Activated CD4-positive, alpha-beta T cell treated with anti-CD3 and anti-CD28 coated beads for 4 hours (primary cell): Measurements from ENCODE around the gene MCM9.

Experiments
- DNase-seq, 2 donors: peaks; one replicate each; pipeline ENCODE4 v3.0.0-alpha.2; 2020

Gene MCM9

GRCh38 chr6:118934461-118935330 is at the start of gene MCM9:
Gene MCM9 (minus strand): TSS chr6:118935159. CDS start chr6:118931723, 3,436 bp downstream.
- peak; percentile 85 for DNase-seq

DNA sequence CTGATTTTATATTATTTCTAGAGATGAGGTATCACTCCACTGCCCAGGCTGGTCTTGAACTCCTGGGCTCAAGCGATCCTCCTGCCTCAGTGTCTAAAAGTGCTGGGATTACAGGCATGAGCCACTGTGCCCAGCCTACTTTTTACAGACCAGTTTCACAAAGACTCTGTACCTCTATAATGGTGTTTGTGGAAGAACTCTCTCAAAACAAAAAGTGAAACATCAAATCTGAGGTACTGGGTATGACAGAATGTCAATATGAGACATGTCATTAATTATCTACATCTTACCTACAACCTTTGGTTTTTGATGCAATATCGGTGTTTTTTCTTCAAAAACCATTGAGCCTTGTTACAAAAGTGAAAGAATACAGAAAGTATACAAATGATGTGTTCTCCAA is 49.4 kb upstream of the MCM9 start:
- no peak for DNase-seq

- DNase-seq: no peak
Measured at GRCh38 chr6:118982575-118982911, 47.6 kb upstream of the MCM9 start.

GRCh38 chr6:118981884-118982574 is 47.1 kb upstream of the MCM9 start:
- no peak for DNase-seq

DNA sequence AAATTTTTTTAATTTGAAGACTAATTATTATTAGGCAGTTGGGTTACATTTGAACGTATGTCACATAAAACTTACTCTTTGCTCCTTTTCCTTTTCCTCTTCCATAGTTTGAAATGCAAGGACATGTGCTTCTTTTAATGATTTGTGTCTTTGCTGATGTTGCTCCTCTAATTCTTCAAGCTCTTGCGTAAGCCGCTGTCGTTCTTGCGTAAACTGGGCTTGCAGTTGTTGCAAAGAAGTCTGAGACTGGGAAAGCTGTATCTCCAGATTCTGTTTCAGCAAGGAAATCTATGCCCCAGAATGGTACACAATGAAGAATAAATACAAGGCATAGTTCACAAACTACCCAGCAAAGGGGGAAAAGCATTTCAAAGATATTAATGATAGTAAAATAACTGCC is 45.1 kb upstream of the MCM9 start:
- DNase-seq: no peak

DNA sequence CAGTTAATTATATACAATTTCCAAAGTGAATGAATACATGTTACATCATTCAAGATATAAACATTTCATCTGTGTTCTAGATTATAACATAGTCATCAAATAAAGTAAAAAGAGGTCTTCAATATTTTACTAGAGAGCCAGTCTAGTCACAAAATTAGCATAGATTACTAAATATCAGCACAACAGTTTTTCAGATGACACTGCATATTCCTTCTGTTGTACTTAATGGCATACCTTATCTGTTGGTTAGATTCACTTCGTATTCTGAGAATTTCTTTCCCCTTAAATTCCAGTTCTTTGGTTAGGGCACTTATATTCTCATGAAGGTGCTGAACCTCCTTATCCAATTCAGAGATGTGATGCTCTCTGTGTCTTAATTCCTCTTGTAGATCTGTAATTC is 39.8 kb upstream of the MCM9 start:
- no peak for DNase-seq

GRCh38 chr6:118971682-118972081 is 36.7 kb upstream of the MCM9 start:
- DNase-seq: no peak

GRCh38 chr6:118970866-118971265 is 35.9 kb upstream of the MCM9 start:
- DNase-seq: no peak

DNA sequence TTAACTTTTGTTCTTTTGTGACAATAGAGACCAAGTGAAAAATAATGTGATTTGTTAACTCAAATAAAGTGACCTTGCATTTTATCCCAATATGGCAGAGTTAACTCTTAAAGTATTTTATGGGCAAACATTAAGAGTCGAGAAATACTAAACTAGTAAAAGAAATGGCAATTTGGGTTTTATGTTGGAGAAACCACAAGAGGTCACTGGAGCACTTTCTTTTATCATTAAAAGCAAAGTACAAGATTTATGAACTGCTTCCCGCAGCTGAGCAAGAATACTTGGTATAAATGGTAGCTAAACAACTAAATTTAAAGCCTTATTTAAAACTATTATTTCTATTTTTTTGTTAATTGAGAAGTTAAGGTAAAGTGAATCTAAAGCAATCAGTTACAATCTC is 33.5 kb upstream of the MCM9 start:
- DNase-seq: no peak

- DNase-seq: no peak
Measured at GRCh38 chr6:118967239-118967638, 32.3 kb upstream of the MCM9 start.

DNA sequence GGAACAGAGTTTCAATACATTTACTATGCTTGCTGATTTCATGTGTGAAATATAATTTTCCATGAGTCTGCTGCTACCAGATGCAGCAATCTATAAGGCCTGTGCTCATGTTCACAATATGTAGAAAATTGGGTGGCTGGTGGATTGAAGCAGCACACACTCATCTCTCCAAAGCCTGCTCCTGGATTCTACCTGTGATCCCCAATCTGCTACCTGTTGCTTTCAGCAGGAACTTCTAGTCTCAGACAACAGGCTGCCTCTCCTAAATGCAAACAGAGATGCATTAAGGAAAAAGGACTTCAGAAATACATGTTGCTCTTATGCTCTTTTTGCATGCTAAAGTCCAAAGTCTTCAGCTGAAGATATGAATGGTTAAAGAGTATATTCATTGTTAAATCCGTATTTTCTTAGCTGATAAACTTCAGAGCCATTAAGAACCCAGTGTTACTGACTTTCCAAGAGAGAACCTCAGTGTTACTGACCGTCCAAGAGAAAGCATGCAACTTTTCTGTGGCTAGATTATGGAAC is 30.9 kb upstream of the MCM9 start:
- DNase-seq: no peak

DNA sequence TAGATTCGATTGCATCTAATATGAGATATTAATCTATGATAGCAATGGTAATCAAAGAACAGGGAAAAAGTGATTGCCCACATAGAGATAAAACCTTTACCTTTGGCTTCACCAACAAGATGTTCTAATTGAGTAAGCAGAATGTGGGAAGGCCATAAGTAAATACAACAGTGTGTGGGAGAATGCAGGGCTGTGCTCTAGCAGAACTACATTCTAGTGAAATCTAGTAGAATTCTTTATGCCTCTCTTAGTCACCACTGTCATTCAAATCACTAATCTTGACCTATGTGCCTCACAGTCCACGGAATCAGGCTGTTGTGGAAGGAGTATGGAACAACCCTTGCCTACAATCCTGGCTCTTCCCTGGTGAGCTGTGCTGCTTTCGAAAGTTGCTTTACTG is 30.4 kb upstream of the MCM9 start:
- DNase-seq: no peak

GRCh38 chr6:118963003-118963402 is 28.0 kb upstream of the MCM9 start:
- DNase-seq: no peak

DNA sequence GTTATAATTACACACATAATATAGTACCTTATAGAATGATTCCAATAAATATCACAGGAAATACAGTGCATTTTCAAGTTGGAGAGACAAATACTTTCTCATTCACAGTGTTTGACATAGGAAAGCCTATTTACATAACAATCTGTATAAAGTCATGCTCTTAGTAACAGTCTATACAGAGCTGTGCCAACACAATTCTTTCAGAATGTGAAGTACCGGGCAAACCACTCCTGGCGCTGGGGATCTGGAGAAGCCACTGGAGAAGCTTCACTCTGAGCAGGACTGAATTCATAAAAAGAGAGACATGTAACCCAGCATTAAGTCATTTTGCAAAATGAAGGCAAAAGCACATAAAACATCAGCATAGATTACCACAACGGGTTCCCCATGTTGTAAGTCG is 24.9 kb upstream of the MCM9 start:
- DNase-seq: no peak

DNA sequence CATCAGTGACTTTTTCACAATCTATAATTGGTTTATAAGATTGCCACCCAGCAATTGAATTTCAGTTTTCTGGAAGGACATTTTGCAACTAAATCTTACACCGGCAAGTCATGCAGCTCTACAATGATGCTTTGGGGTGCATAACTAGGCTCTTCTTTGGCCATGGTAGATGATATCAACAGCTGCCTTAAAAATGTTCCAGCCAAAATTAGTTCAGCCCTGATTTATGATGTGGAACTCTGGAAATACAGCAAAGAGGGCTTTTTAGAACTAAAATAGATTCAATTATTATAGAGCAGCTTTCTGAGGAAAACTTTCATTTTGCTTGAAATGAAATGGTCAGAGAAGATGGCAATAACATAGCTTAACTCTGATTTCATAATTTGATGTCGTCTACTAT is 18.4 kb upstream of the MCM9 start:
- no peak for DNase-seq

DNA sequence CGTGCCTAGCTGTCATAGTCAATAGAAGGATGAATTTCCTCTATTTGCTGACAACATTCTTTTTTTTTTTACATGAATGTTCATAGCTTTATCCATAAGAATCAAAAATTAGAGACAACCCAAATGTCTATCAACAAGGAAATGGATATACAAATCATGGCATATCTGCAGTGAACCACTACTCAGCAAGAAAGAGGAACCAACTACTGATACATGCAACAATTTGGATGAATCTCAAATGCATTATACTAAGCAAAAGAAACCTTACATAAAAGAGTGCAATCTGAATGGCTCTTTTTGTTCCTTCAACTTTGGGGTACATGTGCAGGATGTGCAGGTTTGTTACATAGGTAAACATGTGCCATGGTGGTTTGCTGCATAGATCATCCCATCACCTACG is 17.7 kb upstream of the MCM9 start:
- no peak for DNase-seq

DNA sequence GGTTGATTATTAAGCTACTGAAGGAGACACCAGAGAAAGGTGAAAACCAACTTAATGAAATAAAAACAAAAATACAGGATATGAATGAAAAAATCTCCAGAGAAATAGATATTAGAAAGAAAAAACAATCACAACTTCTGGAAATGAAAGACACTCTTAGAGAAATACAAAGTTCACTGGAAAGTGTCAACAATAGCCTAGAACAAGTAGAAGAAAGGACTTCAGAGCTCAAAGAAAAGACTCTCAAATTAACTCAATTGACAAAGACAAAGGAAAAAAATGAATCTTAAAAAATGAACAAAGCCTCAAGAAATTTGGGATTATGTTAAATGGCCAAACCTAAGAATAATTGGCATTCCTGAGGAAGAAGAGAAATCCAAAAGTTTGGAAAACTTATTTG is 10.3 kb upstream of the MCM9 start:
- no peak for DNase-seq

DNA sequence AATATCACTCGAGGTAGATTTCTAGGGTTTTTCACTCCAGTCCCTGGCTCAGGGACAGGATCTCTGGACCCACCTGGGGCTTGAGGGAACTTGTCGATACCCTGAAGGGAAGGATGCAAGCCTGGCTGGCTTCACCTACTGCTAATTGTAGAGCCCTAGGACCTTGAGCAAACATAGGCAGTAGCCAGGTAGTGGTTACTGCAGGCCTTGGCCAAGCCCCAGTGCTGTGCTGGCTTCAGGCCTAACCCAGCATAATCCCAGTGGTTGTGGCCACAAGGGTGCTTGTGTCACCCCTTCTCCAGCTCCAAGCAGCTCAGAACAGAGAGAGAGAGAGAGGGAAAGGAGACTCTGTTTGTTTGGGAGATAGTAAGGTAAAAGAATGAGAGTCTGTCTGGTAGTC is 5.8 kb upstream of the MCM9 start:
- no peak for DNase-seq

DNA sequence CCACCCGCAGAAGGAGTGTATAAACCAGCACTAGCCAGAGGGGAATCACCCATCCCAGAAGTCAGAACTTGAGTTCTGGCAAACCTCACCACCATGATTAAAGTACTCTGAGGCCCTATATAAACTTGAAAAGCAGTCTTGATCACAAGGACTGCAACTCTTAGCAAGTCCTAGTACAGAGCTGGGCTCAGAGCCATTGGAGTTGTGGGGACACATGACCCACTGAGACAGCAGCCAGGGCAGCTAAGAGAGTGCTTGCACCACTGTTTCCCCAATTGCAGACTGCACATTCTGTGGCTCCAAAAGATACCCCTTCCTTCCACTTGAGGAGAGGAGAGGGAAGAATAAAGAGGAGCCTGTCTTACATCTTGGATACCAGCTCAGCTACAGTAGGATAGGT is 4.7 kb upstream of the MCM9 start:
- no peak for DNase-seq

DNA sequence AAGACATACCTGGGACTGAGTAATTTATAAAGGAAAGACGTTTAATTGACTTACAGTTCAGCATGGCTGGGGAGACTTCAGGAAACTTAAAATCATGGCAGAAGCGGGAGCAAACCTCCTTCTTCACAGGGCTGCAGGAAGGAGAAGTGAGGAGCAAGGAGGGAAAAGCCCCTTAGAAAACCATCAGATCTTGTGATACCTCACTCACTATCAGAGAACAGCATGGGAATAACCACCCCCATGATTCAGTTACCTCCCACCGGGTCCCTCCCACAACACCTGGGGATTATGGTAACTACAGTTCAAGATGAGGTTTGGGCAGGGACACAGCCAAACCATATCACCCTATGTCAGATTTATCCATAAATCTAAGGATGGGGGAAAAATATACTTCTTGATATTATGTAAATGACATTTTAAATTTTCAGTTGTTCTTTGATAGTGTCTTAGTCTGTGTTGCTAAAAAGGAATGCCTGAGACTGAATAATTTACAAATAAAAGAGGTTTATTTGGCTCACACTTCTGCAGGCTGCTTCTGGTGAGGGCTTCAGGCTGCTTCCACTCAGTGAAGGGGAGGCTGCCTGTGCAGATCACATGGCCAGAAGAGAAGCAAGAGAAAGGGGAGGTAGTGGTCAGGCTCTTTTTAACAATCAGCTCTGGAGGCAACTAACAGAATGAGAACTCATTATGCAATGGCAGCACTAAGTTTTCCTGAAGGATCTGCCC is 1.2 kb upstream of the MCM9 start:
- DNase-seq: no peak

- DNase-seq: no peak
Measured at GRCh38 chr6:118935331-118935668, 341 bp upstream of the MCM9 start.

- no peak for DNase-seq
Measured at GRCh38 chr6:118933855-118934460, 1.0 kb downstream of the MCM9 start.

DNA sequence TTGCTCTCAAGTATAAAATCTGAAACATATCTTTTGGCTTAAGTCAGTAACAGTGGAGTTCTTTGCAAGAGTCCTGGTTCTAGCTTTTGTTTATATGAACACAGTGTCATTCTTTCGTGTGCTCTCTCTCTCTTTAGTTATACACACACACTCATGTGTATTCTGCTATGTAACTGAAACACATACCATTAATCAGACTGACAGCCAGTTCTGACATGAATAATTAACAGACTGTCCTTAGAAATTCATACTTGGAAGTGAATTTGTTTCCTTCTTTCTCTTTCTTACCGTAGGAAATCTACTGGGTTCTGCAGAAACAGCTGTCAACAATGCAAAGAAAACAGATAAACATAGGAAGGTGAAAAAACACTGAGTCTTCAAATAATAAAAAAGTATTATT is 2.5 kb downstream of the MCM9 start:
- DNase-seq: no peak
